GM18526 (cell line): ENCODE results near the gene ANKRD39.

Experiments
- POLR2A ChIP-seq: IDR thresholded peaks from 3 replicates; pipeline ENCODE4 v1.6.1; 2011; ENCODE audit not compliant: insufficient read length; ENCODE audit errors: extremely low read depth

Gene ANKRD39

GRCh38 chr2:96857667-96858372 lies at the start of gene ANKRD39:
ANKRD39 (minus strand) TSS chr2:96858016; CDS start chr2:96857987, 29 bp downstream.
- peak; percentile 86 for TF ChIP-seq POLR2A

- no peak for TF ChIP-seq POLR2A
Measured at GRCh38 chr2:96906729-96907114, 48.9 kb upstream of the ANKRD39 start.

- no peak for TF ChIP-seq POLR2A
Measured at GRCh38 chr2:96903815-96904214, 46.0 kb upstream of the ANKRD39 start.

- no peak for TF ChIP-seq POLR2A
Measured at GRCh38 chr2:96903318-96903717, 45.5 kb upstream of the ANKRD39 start.

GRCh38 chr2:96900237-96900636 lies 42.4 kb upstream of the ANKRD39 start:
- TF ChIP-seq POLR2A = no peak

- no peak for TF ChIP-seq POLR2A
Measured at GRCh38 chr2:96899413-96899741, 41.6 kb upstream of the ANKRD39 start.

GRCh38 chr2:96898641-96899412 lies 41.0 kb upstream of the ANKRD39 start:
- TF ChIP-seq POLR2A = no peak

- TF ChIP-seq POLR2A = no peak
Measured at GRCh38 chr2:96898135-96898505, 40.3 kb upstream of the ANKRD39 start.

- no peak for TF ChIP-seq POLR2A
Measured at GRCh38 chr2:96897491-96898134, 39.8 kb upstream of the ANKRD39 start.

- TF ChIP-seq POLR2A = no peak
Measured at GRCh38 chr2:96895746-96896651, 38.2 kb upstream of the ANKRD39 start.

GRCh38 chr2:96895032-96895745 lies 37.4 kb upstream of the ANKRD39 start:
- no peak for TF ChIP-seq POLR2A

GRCh38 chr2:96894151-96894531 lies 36.3 kb upstream of the ANKRD39 start:
- TF ChIP-seq POLR2A = no peak

- TF ChIP-seq POLR2A = no peak
Measured at GRCh38 chr2:96893289-96894150, 35.7 kb upstream of the ANKRD39 start.
